Measurements from ENCODE around the gene TMEM117.
"Not testable (repeated sequence)": the region's sequence is repeated elsewhere in the genome, so short reads cannot be mapped to it uniquely, and the experiment has no call there.

Gene TMEM117

DNA sequence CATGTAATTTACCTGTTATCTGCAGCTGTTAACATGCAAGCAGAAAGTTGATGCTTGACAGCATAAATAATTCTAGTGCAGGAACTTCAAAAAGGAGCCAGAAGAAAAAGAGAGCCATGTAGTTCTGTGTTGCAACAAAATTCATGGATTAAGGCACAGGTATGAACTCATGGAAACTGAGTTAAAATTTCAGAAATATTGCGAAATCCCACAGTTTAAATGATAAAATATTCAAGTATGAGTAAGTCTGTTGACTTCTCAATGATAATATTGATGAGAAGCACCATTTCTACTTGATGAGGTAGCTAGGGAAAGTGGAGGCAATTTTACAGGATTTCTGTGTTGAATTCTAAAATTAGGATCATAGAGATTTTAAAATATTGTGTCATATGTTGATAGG, 290.9 kb downstream of the TMEM117 start:
- DNase-seq, result no peak

DNA sequence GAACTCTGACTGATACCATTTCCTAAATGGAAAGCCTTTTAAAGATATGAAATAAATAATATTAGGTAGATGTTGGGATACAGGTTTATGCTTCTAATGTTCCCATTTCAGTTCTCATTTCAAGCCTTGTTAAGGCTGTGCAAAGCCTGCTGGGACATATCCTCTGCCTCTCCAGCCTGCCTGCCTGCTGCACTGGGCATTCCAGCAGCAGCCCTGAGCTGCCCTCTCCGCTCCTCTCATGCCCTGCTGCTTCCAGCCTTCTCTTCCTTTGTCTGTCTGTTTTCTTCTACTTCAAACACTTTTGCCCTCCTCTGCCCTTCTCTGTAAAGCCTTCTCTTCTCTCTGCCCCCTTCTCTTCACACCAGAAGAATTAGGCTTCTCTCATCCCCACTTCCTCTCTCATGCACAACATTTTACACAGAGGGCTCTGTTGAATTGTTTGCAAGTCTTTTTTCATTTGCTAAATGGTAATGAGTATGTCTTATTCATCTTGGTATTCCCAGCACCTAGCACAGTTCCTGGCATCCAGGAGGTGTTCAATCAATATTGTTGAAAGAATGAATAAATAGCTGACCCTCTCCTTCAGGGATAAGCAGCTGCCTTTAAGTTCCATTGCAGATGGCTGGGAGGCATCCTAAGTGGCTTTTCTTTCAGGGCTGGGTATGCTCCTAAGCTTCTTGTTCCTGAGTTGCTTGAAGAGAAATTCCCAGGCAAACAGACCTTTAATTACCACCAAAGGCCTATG, 292.3 kb downstream of the TMEM117 start:
- no peak for DNase-seq

DNA sequence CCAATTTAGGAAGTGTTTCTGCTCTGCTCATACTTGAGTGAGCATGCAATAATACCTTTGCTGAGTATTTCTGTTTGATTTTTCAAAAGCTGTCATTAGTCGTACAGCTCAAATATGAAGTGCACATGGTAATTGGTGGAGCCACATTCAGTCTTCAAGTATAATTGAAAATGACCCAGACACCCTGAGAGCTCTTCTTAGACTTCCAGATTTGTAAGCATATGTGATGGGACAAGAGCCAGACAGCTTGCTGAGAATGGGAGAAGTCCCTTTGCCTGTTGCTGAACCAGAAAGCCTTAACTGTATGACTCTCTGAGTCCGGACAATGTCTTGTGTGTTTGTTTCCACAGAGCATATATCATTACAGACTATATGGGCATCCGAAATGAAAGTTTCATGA, 307.3 kb downstream of the TMEM117 start:
- no peak for DNase-seq

DNA sequence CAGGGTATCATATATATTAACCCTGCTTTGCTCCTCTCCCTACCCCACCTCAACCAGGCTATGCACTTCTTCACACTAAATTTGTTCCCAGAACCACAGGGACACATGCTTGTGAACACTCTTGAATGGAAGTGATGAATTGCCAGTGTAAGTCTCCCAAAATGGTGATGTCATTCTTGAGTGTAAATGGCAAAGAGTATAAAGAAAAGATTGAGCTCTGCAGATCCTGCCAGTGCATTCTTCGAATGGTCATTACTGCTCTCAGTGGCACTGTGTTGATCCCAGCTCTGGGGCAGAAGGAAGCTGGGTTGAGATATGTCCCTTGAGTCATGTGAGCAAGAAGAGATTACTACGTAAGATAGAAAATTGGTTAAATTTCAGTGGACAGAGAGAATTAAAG, 313.1 kb downstream of the TMEM117 start:
- DNase-seq, result no peak

DNA sequence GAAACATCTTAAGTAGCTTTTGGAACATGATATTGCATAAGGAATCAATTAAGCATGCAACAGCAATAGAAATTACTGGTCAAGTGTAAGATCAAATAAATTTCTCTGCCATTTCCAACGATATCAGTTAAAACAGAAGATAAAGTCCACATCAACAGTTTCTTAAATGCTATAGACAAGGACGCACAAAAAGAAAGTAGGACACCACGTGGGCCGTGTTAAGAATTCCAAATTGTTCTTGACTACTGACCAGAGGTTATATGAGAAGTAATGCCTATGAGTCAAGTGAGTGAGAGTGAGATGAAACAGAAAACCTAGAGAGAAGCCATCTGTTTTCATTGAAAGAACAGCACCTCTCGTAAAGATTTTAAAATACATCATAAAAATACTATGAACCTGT, 318.2 kb downstream of the TMEM117 start:
- DNase-seq, result peak; percentile 49

DNA sequence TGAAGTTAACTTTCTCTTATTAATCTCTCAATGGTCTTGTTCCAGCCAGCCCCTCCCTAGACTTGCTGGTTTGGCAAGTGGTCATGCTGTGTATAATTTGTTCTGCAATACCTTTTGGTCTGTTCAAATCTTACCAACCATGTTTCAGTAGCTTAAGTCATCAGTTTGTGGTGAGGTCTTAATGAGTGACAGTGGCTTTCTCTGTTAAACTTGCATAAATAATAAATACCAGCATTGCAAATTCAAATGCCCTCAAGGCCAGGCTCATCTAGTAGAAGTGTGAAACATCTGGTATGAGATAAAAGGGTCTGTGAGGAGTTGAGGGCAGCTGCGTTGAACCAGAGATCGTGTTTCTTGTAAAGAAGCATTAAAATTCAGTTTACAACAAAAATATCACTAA, 319.5 kb downstream of the TMEM117 start:
- DNase-seq, result no peak

DNA sequence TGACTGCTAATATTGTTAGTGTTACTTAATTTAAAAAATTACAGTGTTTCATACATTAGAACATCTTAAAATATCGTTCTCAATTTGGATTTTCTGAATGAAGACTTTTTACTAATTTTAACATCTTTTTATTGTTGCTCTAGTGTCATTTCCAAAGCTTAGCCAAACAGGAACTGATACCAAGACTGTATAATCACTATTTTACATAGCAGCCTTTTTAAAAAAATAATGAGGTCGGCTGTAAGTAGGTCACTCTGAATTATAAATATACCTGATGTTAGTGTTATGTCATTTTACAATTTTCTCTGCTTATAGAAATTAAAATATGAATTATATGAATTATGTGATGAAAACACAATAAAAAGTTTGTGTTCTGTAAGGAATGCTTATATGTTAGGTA, 321.5 kb downstream of the TMEM117 start:
- DNase-seq, result no peak

DNA sequence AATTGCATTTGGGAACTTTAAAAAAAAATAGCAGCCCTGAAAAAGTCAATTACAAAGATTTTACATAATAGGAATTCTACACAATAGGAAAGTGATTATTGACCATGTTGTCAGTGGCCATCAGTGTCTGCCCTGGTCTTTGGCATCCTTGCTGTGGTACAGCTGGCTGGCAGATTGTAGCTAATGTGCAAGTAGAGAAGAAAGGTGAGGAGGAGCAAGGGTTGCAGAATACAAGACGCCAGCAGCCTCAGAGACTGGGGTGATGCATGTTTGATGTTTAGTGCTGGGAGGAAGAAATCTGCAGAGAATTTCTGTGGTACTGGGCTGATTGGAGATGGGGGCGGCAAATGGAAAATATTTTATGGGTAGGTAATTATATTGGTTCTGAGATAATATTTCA, 322.9 kb downstream of the TMEM117 start:
- DNase-seq, result no peak

DNA sequence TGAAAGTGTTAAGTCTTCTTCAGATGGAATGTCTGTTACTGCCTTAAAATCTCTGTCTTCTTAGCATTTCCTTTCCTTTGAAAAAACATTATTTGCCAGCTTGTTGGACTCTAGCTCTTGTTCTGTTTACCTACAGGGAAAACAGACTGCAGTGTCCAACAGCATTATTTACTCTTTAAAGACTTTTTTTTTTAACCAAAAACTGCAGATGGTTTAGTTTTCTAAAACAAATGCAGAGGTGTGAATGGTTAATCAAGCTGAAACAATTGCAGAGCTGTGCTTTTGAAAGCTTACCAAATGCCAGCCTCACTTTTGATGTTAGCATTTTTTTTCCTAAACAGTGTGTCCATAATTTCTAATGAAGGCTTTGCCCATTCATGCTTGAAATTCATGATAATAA, 323.3 kb downstream of the TMEM117 start:
- no peak for DNase-seq

DNA sequence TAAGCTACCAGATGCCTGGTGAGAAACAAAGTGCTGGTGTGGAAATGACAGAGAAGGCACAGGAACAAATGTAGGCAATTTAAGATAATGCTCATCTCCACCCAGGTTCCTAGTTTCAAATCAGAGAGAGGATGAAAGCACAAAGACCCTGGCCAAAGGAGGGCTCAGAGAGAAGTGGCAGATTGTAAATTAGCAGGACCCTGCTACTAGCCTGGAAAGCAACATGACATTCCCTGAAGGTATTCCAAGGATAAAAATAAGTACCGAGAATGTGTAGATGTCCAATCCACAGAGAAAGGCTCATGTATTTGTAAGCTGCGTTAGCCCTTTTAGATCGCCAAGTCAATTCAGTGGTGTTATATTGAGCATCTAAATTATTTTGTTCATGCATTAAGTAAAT, 324.0 kb downstream of the TMEM117 start:
- no peak for DNase-seq

DNA sequence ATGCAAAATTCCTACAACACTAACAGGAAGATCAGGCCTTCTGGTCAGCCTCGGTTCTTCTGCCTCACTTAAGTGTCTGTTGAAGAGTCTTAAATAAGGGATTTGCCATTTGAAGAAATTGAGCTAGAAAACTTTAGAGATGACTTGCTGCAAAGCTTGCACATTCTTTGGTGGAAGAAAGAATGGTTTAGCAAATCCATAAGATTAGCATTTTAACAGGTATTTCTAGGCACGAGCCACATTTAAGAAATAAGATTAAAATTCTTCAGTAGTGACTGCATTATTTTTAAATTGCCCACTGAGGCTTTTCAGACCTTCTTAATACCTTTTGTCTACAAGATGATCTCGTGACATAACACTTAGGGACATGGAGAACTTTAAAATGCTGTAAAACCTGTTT, 327.1 kb downstream of the TMEM117 start:
- no peak for DNase-seq

DNA sequence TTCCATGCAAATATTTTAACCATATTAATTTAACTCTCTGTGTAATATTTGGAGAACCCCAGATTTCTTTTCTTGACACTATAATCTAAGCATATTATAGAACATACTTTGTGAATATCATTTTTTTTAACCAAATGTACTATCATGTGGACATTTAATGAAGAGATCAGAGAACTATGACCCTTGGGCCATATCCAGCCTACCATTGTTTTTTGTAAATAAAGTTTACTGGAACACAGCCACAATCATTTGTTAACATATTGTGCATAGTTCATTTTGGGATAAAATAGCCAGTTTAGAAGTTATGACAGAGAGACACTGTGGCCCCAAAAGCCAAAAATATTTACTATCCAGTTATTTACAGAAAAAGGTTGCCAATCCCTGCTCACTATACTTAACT, 338.2 kb downstream of the TMEM117 start:
- no peak for DNase-seq

DNA sequence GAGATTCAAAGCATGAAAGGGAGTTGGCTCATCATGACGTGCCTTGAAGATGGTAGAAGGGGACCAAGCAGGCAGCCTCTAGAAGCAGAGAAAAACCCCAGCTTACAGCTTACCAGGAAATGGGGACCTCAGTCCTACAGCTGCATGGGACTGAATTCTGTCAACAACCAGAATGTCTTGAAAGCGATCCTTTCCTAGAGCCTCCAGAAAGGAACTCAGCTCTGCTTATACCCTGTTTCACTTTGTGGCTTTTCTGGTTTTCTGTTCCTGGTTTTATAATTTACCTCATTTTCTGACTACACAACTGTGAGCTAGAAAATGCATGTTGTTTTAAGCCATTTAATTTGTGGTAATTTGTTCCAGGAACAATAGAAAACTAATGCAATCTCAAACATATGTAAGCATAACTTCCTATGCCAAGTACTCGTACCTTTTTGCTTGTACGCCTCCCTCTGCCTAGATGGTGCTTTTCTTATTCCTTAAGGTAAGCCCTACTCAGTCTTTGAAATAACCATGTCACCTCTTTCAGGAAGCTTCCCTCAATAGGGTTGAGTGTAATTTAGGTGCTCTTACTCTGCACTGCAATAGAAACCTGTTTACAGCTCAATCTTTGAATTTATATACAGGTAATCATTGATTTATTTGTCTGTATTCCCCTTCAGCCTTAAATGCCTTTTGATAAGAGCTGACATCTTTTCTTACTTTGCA, 348.8 kb downstream of the TMEM117 start:
- DNase-seq, result no peak

DNA sequence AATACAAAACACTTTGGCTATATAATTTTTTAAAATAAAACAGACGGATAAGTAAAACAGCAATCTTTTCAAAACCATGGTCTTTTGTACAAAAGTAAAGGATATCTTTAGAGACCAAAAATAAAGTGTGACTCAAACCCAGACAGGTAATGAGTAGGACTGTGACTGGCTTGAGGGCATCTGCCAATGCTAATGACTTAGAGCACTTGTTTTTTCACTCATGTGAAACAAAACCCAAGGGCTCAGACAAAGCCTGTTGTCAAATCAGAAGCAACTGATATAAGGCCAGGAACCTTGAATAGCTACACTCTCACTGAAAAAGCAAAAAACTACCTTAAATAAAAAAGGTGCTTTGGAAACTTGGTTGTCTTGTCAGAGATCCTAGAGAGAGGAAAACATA, 357.4 kb downstream of the TMEM117 start:
- DNase-seq, result no peak

DNA sequence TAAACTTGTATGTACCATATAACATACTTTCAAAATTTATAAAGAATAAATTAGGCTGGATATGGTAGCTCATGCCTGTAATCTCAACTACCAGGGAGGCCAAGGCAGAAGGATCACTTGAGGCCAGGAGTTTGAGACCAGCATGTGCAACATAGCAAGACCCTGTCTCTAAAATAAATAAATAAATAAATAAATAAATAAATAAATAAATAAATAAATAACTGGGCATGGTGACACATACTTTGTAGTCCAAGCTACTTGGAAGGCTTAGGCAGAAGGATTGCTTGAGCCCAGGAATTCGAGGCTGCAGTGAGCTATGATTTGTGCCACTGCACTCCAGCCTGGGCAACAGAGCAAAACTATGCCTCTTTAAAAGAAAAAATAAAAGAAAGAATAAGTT, 359.8 kb downstream of the TMEM117 start:
- not testable (repeated sequence) for DNase-seq

DNA sequence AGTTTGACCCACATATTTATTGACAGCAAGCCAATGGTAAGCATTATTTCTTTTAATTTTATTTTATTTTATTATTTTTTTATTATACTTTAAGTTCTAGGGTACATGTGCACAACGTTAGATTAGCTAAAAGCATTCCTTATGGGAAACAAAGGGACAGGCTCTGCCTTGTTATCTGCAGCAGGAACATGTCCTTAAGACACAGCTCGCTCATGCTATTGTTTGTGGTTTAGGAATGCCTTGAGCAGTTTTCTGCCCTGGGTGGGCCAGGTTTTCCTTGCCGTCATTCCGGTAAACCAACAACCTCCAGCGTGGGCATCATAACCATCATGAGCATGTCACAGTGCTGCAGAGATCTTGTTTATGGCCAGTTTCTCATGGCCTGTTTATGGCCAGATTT, 370.2 kb downstream of the TMEM117 start:
- no peak for DNase-seq

DNA sequence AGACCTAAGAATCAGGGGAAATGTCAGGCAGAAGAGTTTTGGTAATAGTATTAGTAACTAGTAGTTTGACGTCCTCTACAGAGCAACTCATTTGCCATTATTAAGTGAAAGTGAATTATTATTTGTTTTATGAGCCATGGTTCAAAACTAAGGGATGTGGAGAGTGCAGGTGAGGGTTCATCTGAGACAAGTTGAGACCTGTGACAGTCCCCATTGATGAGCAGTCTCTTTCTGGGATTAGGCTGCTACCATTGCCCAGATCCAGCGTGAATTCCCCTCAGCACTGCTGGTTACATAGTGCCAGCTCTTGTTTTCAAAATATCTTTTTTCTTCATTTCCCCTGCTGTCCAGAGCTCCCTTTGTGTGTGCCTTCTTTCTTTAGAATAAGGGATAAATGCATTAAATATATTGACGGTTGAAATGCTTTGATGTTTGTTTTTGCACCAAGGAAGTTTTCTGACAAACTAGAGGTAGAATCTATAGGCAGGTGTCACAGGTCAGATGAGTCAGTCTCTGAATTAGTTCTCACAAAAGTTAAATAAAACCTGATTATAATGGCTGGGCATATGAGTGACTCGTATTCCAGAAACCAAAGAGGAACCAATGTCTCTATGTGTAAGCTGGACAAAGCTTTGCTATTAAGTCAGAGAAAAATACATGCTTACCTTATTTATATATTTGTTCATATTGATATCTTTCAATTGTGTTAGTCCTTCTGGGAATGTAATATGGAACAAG, 381.4 kb downstream of the TMEM117 start:
- DNase-seq, result no peak

DNA sequence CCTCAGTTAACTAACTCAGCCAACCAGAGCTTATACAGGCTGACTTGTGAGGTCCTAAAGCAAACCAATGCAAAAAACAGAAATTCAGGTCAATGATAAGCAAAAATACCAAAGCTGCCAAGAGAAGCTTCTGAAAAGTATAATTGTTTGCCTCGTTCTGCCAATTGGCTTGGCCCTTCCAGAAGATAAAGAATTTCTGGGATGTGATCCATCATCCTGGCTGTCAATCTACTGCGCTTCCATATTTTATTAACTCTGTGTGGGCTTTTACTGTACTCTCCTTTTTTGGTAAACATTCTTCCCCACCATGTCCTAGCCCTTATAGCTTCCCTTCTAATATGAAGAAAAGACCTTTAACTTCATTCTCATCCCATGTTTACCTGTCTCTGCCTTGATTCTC, 387.9 kb downstream of the TMEM117 start:
- no peak for DNase-seq

DNA sequence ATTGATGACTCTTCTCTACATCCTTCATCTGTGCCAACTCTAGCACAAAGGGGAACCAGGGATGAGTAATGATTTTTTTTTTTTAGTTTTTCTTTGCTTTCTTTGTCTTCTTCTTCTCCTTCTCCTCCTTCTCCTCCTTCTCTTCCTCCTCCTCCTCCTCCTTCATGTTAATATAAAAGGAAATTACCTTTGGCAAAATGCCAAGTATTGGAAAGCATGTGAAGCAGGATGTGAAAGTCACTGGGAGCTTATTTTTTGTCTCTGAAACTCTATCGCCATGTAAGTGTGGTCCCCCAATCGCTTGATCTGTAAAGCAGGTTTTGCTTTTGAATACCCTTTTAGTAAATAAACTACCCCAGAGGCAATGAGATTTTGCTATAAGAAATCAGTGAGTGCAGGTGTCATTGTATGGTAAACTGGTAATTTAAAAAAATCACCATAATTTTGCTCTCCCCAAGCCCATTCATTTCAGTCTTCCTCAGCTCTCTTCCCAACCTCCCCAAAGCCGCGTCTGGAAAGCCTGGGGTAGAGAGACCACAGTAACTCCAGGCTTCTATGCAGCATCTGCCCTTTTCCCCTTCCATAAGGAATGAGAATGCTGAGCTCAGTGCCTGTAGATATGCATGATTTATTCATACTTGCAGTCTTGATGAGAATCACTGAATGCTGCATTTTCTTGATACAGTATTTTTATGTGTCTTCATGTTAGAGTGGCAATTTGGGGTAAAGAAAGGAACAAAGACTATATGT, 388.7 kb downstream of the TMEM117 start:
- DNase-seq, result no peak

DNA sequence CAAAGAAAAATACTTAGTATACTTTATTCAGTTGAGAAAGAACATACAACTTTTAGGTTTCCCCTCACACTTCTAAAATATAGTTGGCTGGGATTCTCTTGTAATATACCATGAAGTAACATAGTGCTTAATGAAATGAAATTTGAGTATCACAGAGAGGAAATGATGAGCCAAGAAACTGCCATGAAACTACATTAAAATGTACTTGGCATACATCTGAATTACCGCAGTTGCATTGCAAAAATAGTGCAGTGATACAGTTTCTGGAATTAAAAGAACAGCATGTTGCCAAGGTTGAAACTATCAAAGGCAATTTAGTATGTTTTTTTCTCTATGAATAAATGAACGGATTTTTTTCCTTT, 389.2 kb downstream of the TMEM117 start:
- no peak for DNase-seq

DNA sequence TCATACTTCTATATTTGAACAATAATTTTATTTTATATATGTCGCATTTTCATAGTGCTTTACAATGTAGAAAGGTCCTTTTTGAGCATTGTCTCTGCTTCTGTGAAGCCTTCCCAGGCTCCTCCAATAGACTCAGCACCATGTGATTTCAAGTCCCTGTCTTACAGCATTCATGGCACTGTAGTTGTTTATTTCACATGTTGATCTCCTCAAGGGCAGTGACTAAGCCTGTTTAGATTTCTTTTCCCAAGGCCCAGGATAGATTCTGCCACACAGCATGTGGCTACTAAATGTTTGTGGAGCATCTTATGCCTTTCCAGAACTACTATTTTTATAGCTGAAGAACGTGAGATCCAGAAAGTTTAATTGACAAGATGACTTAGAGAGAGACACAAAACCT, 391.7 kb downstream of the TMEM117 start:
- DNase-seq, result no peak

DNA sequence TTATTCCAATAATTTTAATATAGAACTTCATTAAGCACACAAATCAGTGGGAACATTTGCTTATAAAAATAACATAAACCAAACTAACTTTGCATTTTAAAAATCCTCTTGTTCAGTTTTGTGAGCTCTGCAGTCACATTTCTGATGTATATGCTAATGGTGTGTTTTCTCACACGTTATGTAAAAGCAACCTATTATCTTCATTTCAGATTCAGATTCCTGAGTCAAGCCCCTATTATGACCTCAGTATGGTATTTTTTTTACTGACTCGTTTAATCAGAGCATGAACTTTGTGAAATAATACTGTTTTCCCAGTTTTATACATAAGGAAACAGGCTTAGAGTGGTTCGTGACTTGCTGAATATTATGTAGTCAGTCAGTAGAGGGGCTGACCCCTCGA, 394.0 kb downstream of the TMEM117 start:
- no peak for DNase-seq

DNA sequence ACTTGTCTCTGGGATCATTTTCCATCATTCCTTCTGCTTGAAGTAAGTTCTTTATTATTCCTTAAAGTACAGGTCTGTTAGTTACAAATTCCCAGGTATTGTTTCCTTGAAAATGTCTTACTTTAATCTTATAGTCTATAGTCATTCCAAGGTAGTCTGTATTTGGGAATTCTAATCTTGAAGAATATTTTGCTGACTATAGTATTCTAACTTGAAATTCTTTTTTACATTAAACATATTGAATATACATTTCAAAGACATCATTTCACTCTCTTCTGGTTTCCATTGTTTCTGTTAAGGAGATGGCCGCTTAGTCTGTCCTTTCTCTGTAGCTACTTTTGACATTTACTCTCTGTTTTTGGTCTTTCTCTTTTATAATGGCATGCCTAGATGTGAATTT, 399.8 kb downstream of the TMEM117 start:
- no peak for DNase-seq

DNA sequence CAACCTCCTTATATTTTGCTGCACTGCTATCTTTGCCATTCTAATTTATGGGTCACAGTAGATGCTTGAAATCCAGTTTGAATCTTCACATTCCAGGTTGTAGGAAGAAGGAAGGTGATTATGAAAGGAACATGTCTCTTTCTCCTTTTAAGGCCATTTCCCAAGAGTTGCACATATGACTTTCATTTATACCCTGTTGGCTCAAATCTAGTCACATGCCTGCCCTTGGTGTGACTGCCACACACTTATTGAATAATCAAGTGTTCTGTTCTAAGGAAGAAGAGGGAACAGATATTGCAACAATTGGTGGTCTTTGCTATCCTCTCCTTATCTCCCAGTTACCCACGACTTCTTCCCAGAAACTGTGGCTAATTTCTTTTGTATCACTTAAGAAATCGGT, 404.3 kb downstream of the TMEM117 start:
- no peak for DNase-seq
